NT2/D1 (cell line): ENCODE results near the gene VRK1.
A peak's percentile ranks its signal among the peaks of the same experiment; 100 is the strongest.

Source experiments
- DNase-seq: peaks from one replicate; pipeline ENCODE4 v3.0.0-alpha.2; 2011; ENCODE audit warnings: low read depth, low spot score
- H3K27me3 ChIP-seq: 2 replicates; pipeline ENCODE4 v1.6.0; 2011; ENCODE audit warnings: mild to moderate bottlenecking; ENCODE audit not compliant: insufficient read length, insufficient read depth
- H3K36me3 ChIP-seq: 2 replicates; pipeline ENCODE4 v1.6.1; 2011; ENCODE audit warnings: mild to moderate bottlenecking, low read length, mixed read lengths; ENCODE audit not compliant: insufficient read depth, insufficient read length
- H3K4me1 ChIP-seq: 2 replicates; pipeline ENCODE4 v1.5.1; 2011; ENCODE audit not compliant: insufficient read depth, insufficient read length
- H3K4me3 ChIP-seq: 2 replicates; pipeline ENCODE4 v1.5.1; 2011; ENCODE audit warnings: low read depth; ENCODE audit not compliant: insufficient read length
- H3K9ac ChIP-seq: 2 replicates; pipeline ENCODE4 v1.6.0; 2011; ENCODE audit warnings: low read depth; ENCODE audit not compliant: insufficient read length
- H3K9me3 ChIP-seq: 2 replicates; pipeline ENCODE4 v1.5.1; 2011; ENCODE audit warnings: mild to moderate bottlenecking, low read length; ENCODE audit not compliant: insufficient read depth
- SUZ12 ChIP-seq: IDR thresholded peaks from 2 replicates; pipeline ENCODE4 v1.6.1; 2011; ENCODE audit not compliant: insufficient read length, insufficient read depth; ENCODE audit errors: extremely low read depth
- YY1 ChIP-seq: IDR thresholded peaks from 2 replicates; pipeline ENCODE4 v1.6.1; 2011; ENCODE audit not compliant: insufficient read length, insufficient read depth
- ZNF274 ChIP-seq: IDR thresholded peaks from 2 replicates; pipeline ENCODE4 v1.6.1; 2011; ENCODE audit warnings: mild to moderate bottlenecking, low read depth, low read length

Gene VRK1

DNA sequence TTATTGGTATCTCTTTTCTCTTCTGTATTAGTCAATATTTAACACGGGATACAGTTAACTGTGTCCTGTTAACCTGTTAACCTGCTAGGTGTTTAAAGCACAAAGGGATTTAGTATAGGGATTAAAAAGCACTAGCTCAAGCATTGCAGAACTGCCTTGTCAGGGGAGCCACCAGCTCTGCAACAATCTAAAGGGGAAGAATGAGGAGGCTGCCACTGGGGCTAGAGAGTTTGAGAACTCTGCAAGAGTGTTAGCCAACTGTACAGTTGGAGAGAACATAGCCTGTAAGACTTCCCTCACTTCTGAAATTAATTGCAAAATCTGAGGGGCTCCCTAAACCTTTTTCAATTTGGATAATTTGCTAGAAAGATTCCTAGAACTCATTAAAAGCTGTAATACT lies 6.5 kb upstream of the VRK1 start:
- Histone ChIP-seq H3K9me3 (no peaks in the 10 kb centered on the region), H3K4me1 (no peaks in the 10 kb centered on the region), H3K4me3 (no peak overlapping the region), H3K27me3 (no peaks in the 10 kb centered on the region), H3K9ac (no peak overlapping the region), H3K36me3 (no peaks in the 10 kb centered on the region)
- no peak for DNase-seq
- TF ChIP-seq ZNF274: no peak
- TF ChIP-seq SUZ12: no peak
- no peak for TF ChIP-seq YY1

DNA sequence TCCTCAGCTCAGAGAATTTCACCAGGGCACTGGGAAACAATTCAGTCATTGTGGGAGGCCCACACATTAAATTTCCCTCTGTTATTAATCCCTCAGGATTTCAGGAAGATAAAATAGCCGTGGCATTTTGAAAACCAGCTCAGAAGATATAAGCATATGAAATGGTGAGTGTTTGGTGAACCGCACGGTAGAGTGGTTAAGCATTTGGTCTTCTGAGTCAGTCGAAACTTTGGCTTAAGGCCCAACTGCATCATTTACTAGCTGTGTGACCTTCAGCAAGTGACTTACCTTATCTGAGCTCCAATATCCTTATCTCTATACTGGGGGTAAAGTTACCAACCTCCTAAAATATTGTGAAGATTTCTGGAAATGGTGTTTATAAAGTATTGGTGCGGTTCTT lies 5.2 kb upstream of the VRK1 start:
- Histone ChIP-seq H3K9ac (no peak overlapping the region), H3K4me1 (no peaks in the 10 kb centered on the region), H3K4me3 (no peak overlapping the region), H3K36me3 (no peaks in the 10 kb centered on the region), H3K27me3 (no peaks in the 10 kb centered on the region), H3K9me3 (no peaks in the 10 kb centered on the region)
- no peak for DNase-seq
- TF ChIP-seq SUZ12 (no peak), ZNF274 (no peak), YY1 (no peak)

DNA sequence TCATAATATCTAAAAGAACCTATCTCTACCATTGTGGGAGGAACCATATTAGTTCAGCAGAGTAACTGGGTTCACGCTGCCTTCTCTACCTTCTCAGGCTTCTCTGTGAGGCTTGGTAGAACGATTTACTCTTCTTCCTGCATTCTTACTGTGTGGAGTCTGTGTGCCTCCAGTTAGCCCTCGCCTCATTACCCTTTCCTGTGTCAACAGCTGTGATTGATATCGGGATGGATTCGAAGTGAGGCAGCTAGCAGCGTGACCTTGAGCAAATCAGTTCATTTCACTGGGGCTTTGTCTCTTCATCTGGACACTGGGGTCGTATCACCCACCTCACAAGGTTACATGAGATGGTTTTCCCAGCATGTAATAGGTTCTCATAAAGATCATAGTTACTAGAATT lies 4.6 kb upstream of the VRK1 start:
- DNase-seq: no peak
- no peak overlapping the region for H3K9ac ChIP-seq
- no peaks in the 10 kb centered on the region for H3K27me3 ChIP-seq
- no peaks in the 10 kb centered on the region for H3K4me1 ChIP-seq
- no peak overlapping the region for H3K4me3 ChIP-seq
- no peak for TF ChIP-seq YY1
- TF ChIP-seq ZNF274: no peak
- no peak for TF ChIP-seq SUZ12
- no peaks in the 10 kb centered on the region for H3K9me3 ChIP-seq
- H3K36me3 ChIP-seq: no peaks in the 10 kb centered on the region

DNA sequence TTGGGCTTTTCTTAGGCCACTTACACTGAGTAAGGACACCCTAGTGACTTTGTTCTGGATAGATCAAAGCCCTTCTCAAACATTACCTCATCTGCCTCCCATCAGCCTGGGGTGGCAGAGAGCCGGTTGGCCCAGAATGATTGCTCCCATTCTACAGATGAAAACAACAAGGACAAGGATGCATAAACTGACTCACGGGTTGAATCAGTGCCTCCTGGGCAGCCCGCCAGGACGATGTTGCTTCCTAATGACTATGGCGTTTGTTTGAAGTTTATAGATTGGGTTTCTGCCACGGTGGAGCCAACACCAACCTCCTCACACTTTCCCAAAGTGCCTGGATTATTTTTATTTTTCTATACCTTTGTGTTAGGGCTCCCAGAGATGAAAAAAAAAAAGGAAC lies 3.6 kb upstream of the VRK1 start:
- H3K9me3 ChIP-seq: no peaks in the 10 kb centered on the region
- no peak overlapping the region for H3K4me3 ChIP-seq
- H3K4me1 ChIP-seq: no peaks in the 10 kb centered on the region
- H3K9ac ChIP-seq: no peak overlapping the region
- TF ChIP-seq ZNF274 (no peak), SUZ12 (no peak), YY1 (no peak)
- H3K27me3 ChIP-seq: no peaks in the 10 kb centered on the region
- DNase-seq: no peak
- H3K36me3 ChIP-seq: no peaks in the 10 kb centered on the region

DNA sequence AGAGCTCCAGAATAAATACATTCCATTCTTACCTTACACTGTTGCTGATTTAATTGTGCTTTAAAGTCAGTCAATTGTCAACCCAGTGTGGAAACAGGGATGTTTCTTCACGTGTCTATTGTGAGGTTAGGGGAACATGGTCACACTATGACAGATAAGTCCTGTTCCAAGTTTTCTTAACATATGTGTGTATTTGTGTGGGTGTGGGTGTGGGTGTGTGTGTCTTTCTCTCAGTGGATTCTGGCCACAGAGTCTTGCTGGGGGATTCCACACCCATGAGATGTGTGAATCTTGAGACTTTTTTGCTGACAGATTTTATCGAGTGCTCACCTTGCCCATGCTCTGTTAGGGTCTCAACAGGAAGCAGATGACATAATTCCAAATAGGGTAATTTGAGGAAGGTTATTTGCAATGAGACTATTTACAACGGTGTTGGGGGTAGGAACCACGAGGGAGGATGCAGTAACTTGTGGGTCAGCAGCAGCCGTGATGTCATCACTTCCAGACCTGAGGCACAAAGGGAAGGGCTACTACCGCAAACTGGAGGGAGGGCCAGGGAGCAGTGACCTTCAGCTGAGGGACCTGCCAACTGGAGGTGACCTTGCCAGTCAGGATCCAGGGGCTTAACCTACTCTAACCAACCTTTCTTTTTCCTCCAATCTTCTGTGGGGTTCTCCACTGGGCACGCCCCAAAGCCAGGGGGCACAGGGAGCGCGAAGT lies 1.9 kb upstream of the VRK1 start:
- TF ChIP-seq ZNF274 (no peak), SUZ12 (no peak), YY1 (no peak)
- Histone ChIP-seq H3K9me3 (no peaks in the 10 kb centered on the region), H3K4me3 (no peak overlapping the region), H3K9ac (no peak overlapping the region), H3K27me3 (no peaks in the 10 kb centered on the region), H3K4me1 (no peaks in the 10 kb centered on the region), H3K36me3 (no peaks in the 10 kb centered on the region)
- DNase-seq: no peak

DNA sequence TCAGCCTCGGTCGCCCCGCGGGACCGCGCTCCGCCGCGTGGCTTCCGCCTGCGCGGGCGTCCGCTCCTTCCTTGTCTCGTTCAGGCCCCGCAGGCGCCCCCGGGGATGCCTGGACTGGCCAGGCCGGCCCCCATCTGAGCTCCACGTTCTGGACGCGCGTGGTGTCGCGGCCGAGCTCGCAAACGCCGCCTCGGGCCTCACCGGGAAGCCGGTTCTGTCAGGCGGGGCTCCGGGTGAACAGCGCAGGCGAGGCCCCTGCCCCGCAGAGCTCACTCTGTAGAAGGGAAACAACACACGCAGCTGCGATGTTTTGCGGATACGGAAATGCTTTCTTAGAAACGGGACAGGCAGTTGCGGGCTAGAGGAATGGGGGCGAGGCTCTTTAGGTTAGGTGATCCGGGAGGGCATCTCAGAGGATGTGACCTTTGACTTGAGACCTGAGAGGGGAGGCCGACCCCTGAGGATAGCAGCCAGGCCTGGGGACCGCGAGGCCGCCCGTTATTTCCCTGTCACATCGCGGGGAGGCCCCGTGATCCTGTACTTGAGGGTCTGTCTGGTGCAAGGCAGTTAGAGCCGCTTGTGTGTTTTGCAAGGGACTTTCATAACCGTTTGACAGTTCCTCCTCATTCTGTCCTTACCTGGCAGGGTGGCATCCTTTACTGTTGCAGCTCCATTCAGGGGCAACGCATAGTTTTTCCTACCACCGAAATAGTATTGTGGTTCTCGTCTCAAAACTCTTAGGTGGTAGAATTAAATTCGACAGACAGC lies 584 bp downstream of the VRK1 start:
- Histone ChIP-seq H3K36me3 (peaks cover 3% of the 10 kb centered on the region), H3K4me3 (peak overlapping the region; percentile 78), H3K4me1 (no peaks in the 10 kb centered on the region), H3K27me3 (no peaks in the 10 kb centered on the region), H3K9ac (peak overlapping the region; percentile 85), H3K9me3 (no peaks in the 10 kb centered on the region)
- peak; percentile 1 for DNase-seq
- TF ChIP-seq YY1: no peak
- no peak for TF ChIP-seq ZNF274
- TF ChIP-seq SUZ12: no peak

DNA sequence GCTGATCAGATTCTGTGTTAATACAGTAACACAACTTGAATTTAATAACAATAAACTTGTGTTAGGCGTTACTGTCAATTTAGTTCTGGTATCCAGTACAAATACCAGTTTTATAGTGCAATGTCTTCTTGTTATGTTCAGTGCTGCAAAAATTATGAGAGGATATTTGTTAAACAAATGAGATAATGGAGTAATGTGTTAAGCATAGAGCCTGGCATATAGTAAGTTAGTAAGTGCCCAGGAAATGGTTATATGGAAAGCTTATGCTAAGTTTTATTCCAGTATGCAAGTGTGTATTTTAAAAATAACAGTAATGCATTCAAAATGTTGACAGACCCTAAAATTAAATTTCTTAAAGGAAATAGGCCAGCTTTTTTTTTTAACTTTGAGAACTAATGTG lies 1.8 kb downstream of the VRK1 start:
- TF ChIP-seq ZNF274: no peak
- no peak for TF ChIP-seq SUZ12
- no peak for TF ChIP-seq YY1
- H3K4me1 ChIP-seq: no peaks in the 10 kb centered on the region

More for the DNA sequence above, 1.8 kb downstream of the VRK1 start:
- H3K27me3 ChIP-seq: no peaks in the 10 kb centered on the region
- H3K9ac ChIP-seq: no peak overlapping the region
- DNase-seq: no peak
- H3K9me3 ChIP-seq: no peaks in the 10 kb centered on the region
- no peak overlapping the region for H3K4me3 ChIP-seq
- H3K36me3 ChIP-seq: peaks cover 3% of the 10 kb centered on the region
